GM21390 (cell line): Measurements from ENCODE around the gene TRAF1.

ENCODE experiments used
- ATAC-seq: cut with Tn5 transposase; IDR thresholded peaks from one replicate; pipeline ENCODE4 v1.9.1; 2021; ENCODE audit not compliant: unreplicated experiment

Gene TRAF1

DNA sequence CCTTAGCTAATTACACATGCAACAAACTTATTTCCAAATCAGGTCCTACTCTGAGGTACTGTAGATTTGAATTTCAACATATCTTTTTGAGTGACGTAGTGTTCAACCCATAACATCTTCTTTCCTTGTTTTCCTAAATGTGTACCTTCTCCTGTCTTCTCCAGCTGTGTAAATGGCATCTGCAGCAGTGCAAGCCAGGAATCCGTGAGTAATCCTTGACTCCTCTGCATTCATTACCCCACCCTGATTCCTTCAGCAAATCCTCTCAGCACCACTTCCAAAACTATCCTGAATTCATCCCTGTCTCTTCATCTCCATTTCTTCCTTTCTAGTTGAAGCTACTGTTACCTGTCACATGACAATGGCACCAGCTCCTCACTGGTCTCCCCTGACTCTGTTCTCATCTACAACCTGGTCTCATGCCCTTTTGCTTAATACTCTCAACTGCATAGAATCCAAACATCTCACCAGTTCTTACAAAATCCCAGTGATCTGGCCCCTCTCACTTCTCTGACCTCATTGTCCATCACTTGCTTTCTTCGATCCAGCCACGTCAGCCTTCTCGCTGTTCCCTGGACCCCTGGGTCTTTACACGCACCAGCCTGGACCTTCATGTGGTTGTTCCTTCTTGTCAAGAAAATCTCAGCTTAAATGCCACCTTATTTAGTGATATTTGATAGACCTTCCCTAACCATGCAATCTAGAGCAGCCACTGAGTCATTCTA is 14.6 kb upstream of the TRAF1 start:
- no peak for ATAC-seq

DNA sequence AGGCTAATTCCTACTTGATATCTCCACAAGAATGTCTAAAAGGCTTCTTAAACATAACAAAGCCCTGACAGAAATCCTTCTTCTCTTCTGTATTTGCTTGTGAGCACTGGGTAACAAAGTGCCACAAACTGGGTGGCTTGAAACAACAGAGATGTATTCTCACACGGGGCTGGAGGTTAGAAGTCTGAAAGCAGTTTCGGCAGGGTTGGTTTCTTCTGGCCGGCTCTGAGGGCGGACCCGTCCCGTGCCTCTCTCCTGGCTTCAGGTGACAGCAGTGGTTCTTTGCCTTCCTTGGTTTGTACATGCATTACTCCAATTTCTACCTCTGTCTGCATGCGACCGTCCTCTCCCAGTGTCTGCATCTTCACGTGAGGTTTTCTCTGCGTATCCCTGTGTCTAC is 14.0 kb upstream of the TRAF1 start:
- ATAC-seq = no peak

DNA sequence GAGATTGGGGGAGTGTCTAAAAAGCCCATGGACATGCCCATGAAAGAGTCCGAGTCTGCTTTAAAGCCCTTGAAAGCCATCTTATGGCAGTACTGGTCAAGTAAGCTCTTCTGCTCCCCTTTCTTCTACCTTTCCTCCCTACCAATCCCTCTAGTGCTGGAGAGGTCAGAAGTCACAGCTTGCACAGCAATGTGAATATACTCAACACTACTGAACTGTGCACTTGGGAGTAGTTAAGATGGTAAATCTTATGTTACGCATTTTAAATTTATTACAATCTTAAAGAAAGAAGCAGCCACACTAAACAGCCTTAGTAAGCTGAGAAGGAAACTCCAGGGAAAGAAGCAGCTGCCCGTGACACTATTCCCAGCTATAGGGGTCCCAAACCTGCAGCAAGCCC is 12.3 kb upstream of the TRAF1 start:
- no peak for ATAC-seq

DNA sequence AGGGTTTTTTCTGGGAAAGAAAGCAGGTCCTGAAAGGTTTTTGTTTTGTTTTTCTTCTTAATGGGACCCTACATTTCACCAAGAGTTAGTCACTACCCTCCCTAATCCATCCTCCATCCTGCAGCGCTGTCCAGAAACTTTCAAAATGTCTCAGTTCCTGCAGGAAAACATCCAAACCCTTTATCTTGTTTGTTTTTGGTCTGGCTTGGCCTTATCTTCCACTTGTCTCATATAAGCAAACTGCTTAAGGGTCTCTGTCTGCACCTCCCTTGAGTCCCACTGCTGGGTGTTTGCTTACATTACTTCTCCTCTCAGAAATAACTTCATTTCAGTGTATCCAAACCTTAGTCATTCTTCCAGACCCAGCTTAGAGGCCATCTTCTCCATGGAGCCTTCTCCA is 11.0 kb upstream of the TRAF1 start:
- ATAC-seq = no peak

DNA sequence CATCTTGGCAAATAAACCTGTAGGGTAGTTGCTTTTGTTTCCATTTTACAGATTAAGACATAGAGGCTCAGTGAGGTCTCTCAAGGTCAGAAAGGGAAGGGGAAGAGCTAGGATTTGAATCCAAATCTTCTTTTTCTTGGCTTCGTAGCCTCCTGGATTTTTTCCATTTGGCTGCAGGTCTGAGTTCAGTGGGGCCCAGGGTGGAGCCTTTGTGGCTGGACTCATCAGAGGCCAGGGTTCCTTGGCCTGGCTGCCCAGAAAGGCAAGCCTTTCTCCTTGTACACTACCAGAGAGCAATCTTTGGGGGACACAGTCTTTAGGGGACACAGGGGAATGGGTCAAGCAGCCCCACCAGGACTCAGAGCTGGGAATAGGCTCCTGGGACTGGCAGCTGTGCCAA is 10.5 kb upstream of the TRAF1 start:
- ATAC-seq = no peak

DNA sequence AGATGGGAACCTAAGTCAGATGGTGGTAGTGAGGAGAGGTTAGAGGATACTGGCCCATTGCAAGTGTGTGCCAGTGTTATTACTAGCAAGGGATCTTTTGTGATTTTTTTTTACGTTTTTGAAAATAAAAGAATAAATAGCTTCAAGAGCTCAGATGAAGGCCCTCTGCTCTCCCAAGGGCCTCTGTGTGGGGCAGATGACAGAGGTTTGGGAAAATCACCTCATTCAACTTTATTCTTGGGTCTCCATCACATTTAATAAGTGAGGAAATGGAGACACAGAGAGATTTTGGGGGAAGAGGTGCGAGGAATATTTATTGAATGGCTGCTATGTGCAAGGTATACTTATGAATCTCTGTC is 10.1 kb upstream of the TRAF1 start:
- no peak for ATAC-seq

DNA sequence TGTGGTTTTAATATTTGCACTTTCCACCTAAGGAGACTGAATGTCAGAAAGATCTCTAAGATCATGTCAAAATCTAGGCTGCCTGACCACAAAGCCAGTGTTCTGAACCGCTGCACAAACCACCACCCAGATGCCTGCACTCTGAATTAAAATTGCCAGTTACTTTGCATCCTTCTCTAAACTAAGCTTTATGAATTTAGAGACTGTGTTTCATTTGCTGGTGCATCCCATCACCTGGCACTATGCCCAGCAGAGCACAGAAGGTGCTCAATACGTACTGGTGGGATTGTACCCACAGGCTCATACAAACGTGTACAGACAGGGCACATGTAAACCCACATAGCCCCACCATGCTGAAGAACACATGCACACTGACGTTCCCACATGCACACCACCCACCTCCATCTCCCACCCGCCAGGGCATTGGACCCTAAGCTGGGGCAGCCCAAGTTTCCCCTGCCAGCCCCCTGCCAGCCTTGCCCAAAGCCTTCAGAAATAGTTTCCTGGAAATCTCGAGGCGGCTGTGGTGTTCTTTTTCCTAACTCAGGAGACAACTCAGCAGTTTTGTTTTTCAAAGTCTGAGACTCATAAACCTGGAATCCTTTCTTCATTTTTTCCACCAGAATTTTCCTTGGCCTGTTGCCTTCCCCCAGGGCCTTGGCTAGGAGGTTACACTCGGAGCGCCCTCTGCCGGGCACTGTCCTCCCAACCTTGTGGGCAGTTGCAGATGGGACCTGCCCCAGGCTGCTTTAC is 9.6 kb upstream of the TRAF1 start:
- peak; percentile 37 for ATAC-seq

DNA sequence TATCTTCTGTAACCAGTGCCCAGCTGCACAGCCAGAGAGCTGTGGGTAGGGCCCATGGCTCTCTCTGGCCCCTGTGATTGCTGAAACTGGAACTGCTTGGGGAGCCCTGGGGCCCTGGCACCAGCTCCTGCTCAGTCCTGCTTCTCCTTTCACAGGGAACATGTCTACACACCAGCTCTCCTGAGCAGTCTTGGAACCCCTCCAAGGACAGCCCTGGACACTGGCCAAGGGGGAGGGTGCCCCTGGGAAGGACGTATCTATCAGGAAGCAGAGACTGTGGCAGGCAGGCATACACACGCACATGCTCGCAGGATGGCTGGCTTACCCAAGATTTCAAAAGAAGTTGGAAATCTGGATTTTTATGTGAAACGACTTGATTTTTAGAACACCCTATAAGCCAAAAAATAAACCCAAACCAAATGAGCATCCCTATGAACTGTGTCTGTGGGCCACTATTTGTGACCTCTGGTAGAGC is 8.8 kb upstream of the TRAF1 start:
- ATAC-seq = no peak

DNA sequence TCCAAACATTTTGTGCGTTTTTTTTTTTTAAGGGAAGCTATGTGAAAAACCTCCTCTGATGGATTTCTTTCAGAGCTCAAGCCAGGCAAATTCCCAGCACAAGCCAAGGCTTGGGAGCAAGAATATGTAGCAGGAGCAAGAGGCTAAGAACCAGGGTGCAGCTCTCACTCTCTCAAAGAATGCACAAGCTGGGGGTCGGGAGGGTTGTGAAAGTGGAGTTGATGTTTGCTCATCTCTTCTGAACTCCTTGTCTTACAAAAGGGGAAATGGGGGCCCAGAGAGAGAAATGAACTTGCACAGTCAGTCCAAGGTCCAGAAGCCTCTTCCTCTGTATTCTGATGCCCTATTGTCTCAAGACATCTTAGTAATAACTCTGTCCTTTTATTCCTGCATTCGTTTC is 7.7 kb upstream of the TRAF1 start:
- no peak for ATAC-seq

DNA sequence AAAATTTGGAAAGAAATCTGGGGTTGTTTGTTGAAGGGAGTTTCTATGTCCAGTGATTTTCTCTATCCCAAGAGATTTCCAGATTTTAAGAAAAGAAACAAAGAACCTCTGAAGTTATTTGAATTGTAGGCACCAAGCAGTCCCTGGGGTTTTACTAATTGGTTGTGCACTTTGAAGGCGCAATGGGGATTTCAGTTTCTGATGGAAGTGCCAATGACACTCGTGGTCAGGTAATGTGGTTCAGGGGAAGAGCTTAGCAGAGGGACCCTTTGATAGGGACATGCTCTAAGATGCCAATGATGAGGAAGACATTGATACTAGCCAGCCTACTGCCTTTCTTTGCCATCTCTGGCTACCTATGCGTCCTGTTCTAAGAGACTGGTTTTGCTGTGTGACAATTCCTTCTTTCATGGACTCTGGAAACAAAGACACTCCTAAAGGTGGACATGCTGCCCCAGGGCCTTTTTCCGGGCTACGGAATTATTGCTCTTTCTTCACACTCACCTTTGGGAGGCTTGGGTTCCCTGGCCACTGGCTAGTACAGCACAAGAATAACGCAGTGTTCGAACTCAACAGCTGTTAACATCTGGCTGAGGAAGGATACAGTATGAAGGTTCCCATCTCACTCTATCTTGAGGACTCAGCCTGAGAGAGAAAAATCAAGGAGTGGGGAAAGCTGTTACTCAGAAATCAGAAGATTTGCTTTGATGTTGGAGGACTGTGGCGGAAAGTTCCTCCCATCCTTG is 6.9 kb upstream of the TRAF1 start:
- ATAC-seq = no peak

DNA sequence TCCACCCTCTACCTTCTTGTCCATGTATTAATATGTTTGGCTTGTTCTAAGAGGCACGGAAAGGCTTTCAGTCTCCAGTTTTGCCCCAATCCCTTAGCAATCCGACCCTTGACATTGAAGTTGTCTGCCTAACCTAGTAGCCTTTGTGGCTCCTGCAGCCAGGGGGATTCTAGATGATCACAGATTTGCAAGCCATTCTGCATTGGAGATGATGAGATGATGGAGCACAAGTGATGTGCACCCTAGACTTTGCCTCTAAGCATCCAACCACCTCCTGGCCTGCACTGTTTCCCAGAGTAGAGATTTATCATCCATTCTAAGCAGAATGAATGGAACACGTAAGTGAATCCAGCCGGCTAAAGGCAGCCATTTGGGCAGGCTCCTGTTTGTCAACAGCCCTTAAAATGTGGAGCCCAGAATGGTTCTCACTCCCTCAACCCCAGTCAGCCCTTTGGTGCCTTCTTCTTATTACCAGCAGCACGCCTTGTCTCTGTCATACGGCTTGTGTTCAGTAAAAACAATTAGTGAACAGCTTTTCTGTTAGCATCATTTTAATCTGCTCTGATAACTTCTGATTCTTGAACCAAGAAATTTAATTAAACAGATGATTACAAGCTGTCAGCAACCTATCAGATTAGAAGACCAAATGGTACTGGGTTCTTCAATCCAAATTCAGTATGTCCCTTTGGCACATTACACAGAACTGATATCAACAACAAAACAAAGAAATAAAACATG is 5.7 kb upstream of the TRAF1 start:
- no peak for ATAC-seq

DNA sequence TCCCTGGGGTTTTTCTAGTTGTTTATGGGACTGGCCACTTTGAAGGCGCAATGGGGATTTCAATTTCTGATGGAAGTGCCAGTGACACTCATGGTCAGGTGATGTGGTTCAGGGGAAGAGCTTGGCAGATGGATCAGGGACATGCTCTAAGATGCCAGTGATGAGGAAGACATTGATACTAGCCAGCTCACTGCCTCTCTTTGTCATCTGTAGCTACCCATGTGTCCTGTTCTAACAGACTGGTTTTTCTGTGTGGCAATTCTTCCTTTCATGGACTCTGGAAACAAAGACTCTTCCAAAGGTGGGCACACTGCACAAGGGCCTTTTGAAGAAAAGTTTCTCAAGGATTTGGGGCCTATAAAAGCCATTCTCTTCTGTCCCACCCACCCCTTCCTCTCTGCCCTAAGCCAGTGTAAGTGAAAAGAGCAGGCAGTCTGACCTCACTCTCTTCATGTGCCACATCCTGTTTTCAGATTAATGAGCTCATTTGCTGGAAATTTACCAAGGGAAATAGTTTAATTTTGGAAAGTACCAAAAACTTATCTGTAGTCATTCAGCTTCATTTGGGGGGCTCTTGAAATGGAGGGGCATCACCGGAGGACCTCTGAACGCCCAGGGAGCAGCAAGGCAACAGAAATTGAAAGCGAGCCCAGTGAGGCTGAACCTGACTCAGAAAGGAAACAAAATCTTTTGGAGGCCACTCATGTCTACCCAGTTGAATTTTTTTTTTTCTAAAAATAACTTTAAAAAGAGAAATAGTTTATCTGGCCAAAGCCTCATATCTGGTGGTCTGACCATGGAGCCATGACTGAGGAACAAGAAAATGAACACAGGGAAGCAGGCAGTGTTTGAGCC is 4.9 kb upstream of the TRAF1 start:
- ATAC-seq = peak; percentile 49

DNA sequence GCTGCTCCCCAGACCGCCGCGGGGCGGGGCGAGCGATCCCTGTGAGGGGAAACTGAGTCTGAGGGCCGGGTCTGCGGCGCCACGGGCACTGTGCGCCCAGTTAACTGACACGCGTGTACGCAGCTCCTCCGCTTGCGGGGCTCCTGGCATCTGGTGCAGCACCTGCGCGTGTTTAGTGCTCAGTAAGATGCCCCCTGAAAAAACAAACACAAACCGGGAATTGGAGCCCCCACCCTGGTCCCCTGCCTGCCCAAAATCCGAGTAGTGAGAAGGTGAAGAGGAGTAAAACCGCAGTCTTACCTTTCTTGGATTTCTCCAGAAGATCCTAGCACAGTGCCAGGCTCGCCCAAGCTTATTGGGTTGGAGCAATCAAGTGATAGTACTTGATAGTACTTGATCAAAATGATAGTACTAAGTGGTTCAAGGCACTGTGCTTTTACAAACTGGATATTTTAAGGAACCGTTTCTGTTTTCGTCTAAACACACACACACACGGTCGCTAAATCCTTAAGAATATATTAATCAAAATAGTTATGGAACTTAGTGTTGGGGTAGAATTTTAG is 2.7 kb upstream of the TRAF1 start:
- ATAC-seq = no peak

DNA sequence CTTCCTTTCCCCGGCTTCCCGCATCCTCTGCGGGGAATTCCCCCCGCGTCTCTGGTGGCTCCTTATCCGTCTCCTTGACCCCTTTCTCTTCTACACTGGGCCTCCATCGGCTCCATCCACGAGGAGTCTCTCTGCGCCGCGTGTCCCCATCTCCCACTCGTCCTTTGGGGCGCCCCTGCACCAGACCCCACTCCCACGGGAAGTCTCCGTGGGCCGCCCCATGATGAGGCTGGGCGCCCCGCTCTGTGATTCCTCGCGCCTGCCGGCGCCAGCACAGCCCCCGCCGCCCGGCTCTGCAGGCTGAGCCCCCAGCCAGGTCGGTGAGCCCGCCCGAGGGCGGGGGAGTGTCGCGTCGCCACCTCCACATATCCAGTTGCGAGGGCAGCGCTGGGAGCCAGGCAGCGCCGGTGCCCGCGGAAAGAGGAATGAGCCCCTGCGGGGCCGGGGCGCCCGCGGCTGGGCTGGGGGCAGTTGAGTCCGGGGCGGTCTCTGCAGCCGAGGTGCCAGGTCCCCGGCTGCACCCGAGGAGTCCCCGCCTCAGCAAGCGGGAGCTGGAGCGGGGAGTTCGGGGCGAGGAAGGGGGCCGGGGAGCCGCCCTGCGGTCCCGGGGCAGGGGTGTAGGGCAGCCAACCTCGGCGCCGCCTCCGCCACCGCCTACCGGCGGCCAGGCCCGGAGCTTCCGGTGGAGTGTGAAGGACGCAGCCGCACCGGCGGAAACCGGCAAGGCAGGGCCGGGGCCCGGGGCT is 2.1 kb upstream of the TRAF1 start:
- ATAC-seq = no peak

DNA sequence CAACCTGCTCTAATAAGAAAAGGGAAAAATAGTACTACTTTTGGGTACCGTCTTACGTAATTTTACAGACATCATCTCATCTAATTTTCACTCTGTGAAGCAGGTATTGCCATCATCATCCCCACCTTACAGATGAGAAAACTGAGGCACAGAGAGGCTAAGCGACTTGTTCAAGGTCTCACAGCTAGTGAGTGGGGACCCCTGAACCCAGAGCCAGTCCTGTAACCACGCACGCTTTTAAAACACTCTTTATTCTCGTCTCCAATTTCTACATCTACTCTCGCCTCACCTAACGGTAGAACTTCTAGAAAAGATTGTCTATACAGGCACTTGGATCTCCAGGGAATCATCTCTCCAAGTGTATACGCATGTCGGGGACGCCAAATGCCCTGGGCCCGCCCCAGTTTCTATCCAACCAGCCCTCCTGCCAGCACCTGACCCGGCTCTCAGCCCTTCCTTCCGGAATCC is 1.5 kb upstream of the TRAF1 start:
- ATAC-seq = no peak

DNA sequence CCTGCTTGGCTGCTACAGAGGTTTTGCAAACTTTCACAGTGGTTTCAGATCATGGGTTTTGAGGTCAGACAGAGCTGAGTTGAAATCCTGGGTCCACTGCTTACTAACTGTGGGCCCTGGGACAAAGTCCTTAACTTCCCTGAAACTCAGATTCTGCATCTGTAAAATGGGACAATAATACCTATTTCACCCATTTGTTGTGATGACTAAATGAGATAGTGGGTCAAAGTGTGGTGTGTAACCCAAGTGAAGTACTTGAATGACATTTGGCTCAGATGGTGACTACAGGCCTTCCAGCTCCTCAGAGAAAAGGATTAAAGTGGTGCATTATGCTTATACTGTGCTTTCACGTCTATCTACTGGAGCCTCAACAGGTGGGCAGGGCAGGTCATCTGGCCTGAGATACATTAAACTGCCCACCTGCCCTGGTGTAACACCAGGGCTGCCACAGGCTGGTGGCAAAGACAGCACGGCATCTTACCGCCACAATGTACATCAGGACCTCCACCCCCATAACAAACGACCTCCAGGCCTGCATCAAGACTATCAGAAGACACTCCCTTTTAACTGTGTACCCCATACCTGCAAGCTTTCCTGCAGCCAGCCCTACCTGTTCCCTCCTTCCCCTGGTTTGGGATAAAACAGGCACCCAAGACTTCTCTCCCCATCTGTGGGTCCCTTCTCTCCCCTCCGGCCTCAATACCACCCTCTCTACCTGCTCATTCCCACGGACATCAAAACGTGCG is 846 bp upstream of the TRAF1 start:
- no peak for ATAC-seq

DNA sequence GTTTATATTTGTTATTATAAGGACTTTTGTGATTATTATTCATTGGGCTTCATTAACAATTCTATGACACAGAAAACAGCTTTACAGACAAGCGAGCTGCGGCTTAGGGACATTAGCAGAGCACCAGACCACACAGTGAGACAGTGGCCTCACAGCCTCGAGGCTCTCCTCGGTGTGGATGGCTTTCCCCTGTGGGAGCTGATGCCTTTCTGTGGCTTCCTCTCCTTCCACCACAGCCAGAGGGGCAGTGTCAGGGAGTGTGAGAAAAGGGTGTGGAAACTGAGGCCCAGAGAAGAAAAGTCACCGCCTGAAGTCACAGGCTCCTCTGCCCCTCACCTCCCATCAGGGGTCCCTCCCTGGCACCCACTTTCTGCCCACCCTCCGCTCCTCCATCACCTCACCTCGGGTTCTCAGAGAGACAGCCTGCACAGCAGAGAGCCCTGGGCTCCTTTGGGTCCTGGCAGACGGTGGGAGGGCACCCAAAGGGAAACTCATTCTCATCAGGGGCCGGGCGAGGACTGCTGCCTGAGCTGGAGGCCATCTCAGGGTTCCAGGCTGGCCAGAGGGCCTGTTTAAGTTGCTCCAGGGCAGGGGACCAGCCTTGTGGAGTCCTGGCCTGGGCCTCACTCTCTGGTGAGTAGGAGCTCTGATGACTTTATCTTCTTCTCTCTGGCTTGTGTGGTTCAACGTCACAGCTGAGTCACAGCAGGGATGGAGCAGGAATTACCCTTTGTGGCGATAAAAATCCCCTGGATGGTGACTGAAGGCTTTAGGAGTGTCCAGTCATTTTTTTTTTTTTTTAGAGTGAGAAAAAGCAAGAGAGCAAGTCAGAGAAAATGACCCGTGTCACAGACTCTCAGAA is 830 bp downstream of the TRAF1 start:
- ATAC-seq = peak; percentile 26
